Liver (tissue), 3 donors: ENCODE measurements around the gene SLC39A1.
A peak's percentile ranks its signal among the peaks of the same experiment; 100 is the strongest.

ENCODE experiments used
- CTCF ChIP-seq: fragments of 150-350 bp; IDR thresholded peaks from 2 replicates; pipeline ENCODE4 v1.5.1; 2017; ENCODE audit warnings: improper control_type of control experiment, low read depth, low read length; ENCODE audit not compliant: missing input control
- GABPA ChIP-seq, 2 donors: IDR thresholded peaks in 1 of 2; conservative IDR thresholded peaks in 1 of 2; 2 replicates each; pipeline ENCODE4 v1.6.1; 2016; ENCODE audit warnings: antibody characterized with exemption in 2 of 2, mild to moderate bottlenecking in 1 of 2, moderate library complexity in 1 of 2
- MAX ChIP-seq: IDR thresholded peaks from 2 replicates; pipeline ENCODE4 v1.6.1; 2016; ENCODE audit warnings: antibody characterized with exemption
- SP1 ChIP-seq: IDR thresholded peaks from 2 replicates; pipeline ENCODE4 v1.6.1; 2018; ENCODE audit warnings: antibody characterized with exemption, mild to moderate bottlenecking
- donor health status: healthy.
- donor health status: healthy.

GRCh38 chr1:153958111-153958960, 5.0 kb downstream of the SLC39A1 start, which contains the start of gene CRTC2:
- TF ChIP-seq MAX: peak; percentile 64
- TF ChIP-seq SP1: peak; percentile 69
- TF ChIP-seq CTCF: no peak
- peak; percentile 67 to 90 for TF ChIP-seq GABPA (IDR thresholded peaks at IDR 0.05 in 1 of 2, conservative IDR thresholded peaks at IDR 0.05 in 1 of 2)
